GM21529 (cell line): ENCODE data around the gene PCNX1.
"Not testable (repeated sequence)": the region's sequence is repeated elsewhere in the genome, so short reads cannot be mapped to it uniquely, and the experiment has no call there.

Source experiments
- ATAC-seq: cut with Tn5 transposase; IDR thresholded peaks from one replicate; pipeline ENCODE4 v1.9.1; 2021; ENCODE audit not compliant: unreplicated experiment

The PCNX1 gene

DNA sequence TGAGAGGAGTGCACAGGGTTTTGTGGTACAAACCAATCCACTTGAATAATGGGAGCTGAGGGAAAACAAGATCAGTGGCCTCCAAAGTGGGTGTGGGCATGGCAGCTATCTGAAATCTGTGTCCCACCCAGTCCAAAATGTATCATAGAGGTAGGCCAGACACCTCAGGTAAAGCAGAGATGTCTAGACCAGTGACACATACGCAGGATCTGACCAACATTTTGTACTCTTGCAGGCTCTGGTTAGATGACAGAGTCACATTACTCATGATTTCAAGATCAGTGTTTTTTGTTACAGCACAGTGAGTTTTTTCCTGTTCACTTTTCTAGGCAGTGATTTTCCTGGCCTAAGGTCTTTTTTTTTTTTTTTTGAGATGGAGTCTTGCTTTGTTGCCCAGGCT lies 211.8 kb downstream of the PCNX1 start:
- no peak for ATAC-seq

- no peak for ATAC-seq
Measured at GRCh38 chr14:71119832-71120231, 212.6 kb downstream of the PCNX1 start.

DNA sequence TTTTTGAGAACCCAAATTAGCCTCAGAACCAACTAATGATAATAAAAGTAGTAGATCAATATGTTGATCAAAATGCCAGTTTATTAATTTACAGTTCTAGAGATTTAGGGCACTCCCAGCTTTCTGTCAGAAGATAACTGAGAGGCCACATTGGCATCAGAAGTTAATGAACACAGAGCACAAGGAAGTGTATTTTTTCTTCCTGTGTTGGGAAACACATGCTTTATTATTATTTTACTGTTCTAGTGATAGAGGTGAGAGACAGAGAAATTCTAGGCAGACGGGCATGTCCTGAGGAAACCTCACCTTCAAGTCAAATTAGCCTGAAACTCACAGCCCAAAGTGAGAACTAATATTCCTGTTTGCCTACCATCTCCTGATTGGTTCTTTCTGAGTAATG lies 213.7 kb downstream of the PCNX1 start:
- no peak for ATAC-seq

DNA sequence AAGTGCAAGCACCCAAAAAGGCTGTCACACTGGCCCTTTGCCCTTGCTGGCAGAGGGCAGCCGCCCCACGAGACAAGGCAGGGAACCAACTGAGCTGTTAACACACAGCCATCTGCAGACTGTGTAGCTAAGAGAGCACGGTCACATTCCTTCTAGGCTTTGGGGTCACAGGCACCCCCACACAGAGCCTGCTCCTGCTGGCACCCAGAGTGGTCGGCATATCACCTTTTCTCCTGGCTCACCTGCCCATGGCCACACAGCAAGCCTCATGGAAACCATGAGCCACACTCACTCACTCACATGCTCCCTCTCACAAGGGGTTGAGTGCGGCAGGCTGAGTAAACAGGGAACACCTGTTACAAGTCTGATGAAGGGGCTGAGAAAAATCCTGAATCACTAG lies 214.5 kb downstream of the PCNX1 start:
- ATAC-seq: no peak

GRCh38 chr14:71122866-71123565 lies 215.8 kb downstream of the PCNX1 start:
- no peak for ATAC-seq

- no peak for ATAC-seq
Measured at GRCh38 chr14:71123579-71124135, 216.4 kb downstream of the PCNX1 start.

DNA sequence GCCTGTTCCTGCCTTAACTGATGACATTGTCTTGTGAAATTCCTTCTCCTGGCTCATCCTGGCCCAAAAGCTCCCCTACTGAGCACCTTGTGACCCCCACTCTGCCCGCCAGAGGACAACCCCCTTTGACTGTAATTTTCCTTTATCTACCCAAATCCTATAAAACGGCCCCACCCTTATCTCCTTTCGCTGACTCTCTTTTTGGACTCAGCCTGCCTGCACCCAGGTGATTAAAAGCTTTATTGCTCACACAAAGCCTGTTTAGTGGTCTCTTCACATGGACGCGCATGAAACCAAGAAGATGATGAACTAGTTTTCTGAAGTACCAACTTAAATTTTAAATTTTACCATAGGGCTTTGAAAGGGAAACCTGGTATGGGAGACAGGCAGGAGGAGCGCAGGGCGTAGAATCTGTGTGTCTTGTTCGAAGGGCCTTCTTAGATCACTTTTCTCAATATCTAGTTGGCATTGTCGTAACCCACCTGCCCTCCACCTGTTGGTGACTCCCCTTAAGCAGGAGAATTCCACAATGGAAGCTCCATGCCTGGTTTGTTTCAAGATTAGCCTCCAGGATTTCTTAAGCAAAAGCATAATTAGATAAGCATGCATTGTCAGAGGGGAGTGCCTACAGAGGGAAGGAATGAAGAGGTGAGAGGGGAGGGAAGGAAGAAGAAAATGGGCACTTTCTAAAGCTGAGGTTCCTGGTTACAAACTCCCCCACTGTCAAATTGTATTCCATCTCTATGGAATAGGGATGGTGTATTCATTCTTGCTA lies 222.6 kb downstream of the PCNX1 start:
- not testable (repeated sequence) for ATAC-seq

DNA sequence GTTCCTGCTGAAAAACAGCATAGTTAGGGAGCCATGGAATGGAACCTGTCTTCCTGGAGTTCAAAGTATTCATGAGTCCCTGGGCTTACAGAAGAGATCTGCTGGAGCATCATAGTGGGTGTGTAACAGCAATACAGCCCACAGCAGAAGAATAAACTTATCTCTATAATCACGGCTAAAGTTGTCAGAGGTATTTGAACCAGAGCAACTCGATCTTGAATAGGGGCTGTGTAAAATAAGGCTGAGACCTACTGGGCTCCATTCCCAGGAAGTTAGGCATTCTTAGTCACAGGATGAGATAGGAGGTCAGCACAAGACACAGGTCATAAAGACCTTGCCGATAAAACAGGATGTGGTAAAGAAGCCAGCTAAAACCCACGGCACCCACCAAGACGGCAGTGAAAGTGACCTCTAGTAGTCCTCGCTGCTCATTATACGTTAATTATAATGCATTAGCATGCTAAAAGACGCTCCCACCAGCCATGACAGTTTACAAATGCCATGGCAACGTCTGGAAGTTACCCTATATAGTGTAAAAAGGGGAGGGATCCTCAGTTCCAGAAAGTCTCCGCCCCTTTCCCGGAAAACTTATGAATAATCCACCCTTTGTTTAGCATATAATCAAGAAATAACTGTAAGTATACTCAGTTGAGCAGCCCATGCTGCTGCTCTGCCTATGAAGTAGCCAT lies 223.4 kb downstream of the PCNX1 start:
- ATAC-seq: no peak

- ATAC-seq: no peak
Measured at GRCh38 chr14:71133296-71133695, 226.0 kb downstream of the PCNX1 start.

DNA sequence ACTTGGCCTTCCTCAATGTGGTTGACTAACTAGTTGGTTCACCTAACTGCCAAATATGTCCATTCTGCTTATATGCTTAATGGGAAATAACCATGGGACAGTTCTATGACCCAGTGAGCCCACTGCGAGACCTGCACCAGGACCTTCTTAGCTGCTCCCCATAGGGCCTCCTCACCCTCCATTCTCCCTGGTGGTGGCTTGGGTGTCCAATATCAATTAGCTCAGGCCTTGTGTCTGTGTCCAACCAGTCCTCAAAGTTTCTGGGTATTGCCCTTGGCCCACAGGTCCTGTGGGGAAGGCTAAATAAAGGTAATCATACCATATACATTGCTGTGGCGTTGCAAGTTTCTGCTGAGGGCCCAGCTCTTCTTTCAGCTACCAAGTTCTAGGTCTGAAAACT lies 228.2 kb downstream of the PCNX1 start:
- no peak for ATAC-seq

DNA sequence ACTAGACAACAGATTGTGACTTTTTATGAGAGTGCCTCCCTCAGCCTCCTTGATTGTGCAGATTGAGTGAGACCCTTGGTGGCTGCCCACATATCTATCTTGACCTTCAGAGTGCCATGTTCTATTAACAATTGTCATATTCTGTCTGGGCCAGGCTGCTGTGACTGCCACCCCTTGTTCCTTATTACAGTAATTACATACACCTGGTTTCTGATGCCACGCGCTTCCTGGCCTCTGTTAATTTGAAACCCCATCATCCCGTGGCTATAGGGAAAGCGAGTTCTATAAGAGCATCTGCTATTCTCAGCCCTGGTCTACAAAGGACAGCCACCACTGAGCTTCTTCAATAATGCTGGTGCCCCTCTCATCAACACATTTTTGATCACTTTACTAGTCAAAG lies 228.7 kb downstream of the PCNX1 start:
- no peak for ATAC-seq

- ATAC-seq: no peak
Measured at GRCh38 chr14:71136386-71137060, 229.3 kb downstream of the PCNX1 start.

DNA sequence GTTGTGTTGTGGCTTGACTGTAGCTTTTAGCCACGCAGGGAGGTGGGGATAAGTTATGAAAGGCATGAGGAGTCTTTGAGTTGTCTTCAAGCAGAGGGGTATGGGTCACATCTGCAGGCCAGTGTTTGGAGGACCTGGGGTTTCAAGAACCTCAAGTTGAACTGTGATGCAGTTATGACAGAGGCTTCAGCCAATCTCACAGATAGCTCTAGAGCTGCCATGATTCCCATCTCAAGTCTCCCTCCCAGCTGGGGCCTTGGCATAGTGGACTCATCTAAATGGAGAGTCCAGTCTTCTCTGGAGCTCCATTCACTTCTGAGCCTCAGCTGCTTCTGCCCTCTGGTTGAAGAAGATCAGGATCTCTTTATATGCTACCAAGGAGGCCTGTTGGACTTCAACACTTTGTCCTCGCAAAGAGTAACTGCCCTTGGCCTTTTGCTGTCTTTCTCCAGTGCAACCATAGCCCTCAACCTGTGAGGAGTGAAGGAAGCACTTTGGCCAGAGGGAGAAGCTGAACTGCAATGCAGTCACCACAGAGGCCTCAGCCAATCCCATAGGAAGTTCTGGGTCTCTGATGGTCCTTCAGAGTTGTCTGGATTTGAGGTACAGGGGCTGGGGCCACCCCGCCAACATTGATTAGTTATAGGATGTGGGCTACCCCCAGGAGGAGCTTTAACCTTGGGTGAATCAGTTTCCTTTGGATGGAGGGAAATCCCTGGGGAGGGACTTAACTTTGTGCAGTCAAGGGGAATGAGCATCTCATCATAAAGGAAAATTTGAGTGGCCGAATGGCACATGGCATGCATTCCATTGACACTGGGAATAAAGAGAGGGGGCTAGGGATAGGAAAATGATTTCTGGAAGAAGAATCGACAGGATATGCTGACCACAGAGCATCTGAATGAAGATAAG lies 230.5 kb downstream of the PCNX1 start:
- no peak for ATAC-seq

DNA sequence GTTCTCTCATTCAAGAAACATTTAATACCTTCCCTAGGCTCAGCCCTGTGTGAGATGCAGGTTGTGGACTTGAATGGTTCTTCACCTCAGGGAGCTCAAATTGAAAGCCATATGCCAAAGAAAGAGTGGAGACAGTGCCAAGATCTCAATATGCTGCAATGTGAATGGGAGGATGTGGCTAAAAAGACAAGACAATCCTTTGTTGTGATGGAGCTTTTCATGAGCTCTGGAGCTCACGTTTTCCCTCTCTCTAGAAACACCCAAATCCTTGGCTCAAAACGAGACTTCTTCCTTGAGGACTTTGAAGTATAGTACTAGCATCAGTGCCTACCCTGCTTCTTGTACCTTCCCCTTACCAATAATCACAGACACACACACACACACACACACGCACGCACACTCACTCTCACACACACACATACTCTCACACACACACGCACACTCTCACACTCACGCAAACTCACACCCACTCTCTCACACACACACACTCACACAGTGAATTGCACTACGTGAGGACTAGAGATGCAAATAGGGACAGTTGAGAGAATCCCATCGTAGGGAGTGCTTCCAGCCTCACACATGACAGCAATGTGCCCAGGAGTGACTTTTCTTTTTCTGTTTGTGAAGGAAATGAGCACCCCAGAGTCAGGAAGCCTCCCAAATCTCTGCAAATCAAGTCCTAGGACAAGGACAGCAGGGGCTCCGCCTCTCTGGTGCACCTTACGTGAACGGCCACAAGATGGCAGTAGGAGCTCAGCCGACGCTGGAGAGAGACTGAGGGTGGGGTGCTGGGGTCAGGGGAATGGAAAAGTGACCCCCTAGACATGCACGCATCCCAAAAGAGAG lies 231.4 kb downstream of the PCNX1 start:
- ATAC-seq: no peak

DNA sequence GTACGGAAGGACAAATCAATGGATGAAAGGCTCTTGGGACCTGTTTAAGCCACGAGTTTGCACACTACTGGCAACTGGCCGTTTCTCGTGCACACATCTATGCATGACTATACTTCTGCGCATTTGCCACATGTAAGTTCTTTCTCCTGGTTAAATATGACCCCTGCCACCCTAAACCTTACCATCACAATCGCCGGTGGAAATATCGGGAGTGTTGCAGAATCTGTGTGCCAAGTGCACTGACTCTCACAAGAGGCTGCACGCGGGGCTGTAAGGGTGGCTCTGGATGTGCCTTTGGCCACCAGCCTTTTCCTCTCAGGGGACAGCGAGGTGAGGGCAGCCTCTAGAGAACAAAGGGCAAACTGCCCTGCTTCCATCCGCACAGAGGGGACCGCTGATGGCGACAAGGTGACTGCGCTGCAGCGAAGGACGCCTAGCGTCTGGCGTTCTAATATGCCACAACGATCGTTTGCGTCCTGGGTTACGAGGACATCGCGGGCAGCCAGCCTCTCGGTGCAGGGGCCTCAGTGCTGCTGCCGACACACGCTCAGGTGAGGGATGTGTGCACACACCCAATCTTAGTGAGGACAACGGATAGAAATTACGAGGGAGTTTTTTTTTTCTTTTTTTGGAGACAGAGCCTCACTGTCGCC lies 232.2 kb downstream of the PCNX1 start:
- no peak for ATAC-seq

GRCh38 chr14:71140157-71140556 lies 232.9 kb downstream of the PCNX1 start:
- no peak for ATAC-seq

DNA sequence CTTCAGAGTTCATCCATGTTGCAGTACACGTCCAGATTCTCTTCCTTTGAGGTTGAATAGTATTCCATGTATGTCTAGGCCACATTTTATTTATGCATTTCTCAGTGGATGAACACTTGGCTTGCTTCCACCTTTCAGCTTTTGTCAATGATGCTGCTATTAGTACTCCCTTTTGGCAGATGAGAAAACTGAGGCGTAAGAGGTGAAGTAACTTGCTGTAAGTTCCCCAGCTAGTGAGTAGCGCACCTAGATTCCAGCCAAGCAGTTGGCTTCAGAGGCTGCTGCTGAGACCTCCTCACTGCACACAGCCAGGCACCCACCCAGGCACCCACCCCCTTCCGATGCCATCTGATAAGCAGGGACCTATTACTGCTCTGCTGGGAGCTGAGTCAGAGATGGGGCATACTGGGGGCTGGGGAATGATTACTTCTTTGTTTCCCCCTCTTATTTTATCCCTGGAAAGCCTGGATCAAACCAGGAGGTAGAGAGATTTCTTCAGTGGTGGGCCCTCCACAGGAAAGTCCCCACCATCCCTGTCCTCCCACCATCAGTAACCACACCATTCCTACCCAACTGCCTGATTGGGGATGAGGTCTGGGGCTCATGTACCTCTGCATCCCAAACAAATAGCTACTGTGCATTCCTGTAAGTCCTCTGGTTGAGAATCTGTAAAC lies 234.6 kb downstream of the PCNX1 start:
- ATAC-seq: no peak

DNA sequence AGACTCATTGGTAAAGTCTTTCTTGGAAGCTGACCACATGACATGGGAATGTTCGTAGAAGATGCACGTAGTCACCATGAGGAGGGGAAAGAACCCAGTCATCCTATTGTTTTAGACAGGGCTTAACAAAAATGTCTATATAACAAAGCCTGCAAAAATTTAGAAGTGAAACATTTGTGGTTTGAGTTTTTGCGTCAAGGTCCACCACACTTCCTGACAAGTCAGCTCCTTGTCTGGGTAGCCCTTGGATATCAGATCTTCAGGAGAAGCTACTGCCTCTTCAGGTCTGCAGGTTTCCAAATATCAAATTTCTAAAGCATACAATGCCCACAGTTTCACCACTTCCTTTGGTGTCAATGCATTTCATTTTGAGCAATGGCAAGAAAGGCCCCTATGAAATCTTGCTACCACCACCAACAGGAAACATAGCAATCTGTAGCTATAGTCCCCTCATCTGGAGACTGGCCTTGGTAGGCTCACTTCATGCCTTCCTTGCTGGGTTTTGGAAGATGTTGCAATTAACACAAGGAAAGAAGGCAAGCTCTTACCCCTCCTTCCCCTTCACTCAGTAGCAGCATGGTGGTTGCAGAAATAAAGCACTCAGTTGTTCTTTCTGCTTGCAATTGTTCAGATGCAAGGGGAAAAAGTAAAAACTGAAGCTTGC lies 235.2 kb downstream of the PCNX1 start:
- ATAC-seq: no peak
